HL-60 (cell line): ENCODE measurements around the gene MEG3.

Source experiments
- DNase-seq, 2 experiments: peaks; one replicate each; pipeline ENCODE4 v3.0.0-alpha.2; 2010 to 2020; ENCODE audit warnings: low read depth in 1 of 2, low spot score in 1 of 2
- H3K27ac ChIP-seq: fragments of 250-450 bp; sonication (Bioruptor Pico); replicated peaks from 2 replicates; pipeline ENCODE4 v1.5.1; 2020; ENCODE audit warnings: mild to moderate bottlenecking, moderate library complexity
- H3K27me3 ChIP-seq: fragments of 250-450 bp; sonication (Bioruptor Pico); 2 replicates; pipeline ENCODE4 v1.5.1; 2021; ENCODE audit warnings: mild to moderate bottlenecking, moderate library complexity; ENCODE audit not compliant: insufficient read depth, poor library complexity, severe bottlenecking
- H3K4me3 ChIP-seq: replicated peaks from 2 replicates; pipeline ENCODE4 v1.5.1; 2011; ENCODE audit warnings: mild to moderate bottlenecking, control low read depth, low read length; ENCODE audit not compliant: insufficient read depth
- GABPA ChIP-seq: IDR thresholded peaks from 2 replicates; pipeline ENCODE4 v1.6.1; 2012; ENCODE audit warnings: low read depth
- POLR2AphosphoS5 ChIP-seq: IDR thresholded peaks from 2 replicates; pipeline ENCODE4 v1.6.1; 2012; ENCODE audit warnings: low read depth
- REST ChIP-seq: IDR thresholded peaks from 2 replicates; pipeline ENCODE4 v1.6.1; 2012; ENCODE audit warnings: low read depth; ENCODE audit not compliant: insufficient replicate concordance
- SPI1 ChIP-seq: IDR thresholded peaks from 2 replicates; pipeline ENCODE4 v1.6.1; 2012; ENCODE audit warnings: low read depth, mild to moderate bottlenecking, borderline replicate concordance
- TF ChIP-seq, protein P1 (sequence below): IDR thresholded peaks from one replicate; pipeline ENCODE4 v1.5.1; 2011; ENCODE audit warnings: low read length, control low read depth, inconsistent platforms; ENCODE audit not compliant: insufficient read depth

MEG3 gene

DNA sequence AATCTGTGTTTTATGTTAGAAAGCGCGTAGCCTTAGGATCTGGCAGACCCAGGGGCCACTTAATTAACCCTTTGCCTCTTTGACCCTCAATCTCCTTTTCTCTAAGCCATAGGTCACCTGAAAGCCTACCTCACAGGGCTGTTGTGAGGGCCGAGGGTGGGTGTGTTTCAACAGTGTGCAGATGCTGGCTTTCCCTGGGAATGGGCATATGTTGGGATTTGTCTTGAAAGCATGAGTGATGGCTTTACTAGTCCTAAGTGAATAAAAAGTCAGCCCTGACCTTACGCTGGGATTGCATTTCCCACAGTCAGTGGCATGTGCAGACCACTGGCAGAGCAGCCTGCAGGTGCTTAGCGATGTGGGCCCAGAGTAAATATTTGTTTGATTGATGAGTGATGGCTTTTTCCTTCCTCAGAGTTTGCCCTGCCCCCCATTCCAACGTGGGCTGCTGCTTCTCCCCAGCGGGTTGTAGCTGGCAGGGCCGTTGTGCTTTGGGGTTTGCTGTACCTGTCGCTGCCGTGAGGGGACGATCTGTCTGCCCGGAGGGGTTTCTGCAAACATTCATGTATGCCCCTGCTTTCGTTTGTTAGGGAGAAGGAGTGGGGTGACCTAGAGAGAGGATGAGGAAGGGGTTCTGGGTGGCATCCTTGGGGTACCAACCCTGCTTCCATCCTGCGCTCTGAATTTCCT, 31.5 kb downstream of the MEG3 start:
- TF ChIP-seq, protein P1, sequence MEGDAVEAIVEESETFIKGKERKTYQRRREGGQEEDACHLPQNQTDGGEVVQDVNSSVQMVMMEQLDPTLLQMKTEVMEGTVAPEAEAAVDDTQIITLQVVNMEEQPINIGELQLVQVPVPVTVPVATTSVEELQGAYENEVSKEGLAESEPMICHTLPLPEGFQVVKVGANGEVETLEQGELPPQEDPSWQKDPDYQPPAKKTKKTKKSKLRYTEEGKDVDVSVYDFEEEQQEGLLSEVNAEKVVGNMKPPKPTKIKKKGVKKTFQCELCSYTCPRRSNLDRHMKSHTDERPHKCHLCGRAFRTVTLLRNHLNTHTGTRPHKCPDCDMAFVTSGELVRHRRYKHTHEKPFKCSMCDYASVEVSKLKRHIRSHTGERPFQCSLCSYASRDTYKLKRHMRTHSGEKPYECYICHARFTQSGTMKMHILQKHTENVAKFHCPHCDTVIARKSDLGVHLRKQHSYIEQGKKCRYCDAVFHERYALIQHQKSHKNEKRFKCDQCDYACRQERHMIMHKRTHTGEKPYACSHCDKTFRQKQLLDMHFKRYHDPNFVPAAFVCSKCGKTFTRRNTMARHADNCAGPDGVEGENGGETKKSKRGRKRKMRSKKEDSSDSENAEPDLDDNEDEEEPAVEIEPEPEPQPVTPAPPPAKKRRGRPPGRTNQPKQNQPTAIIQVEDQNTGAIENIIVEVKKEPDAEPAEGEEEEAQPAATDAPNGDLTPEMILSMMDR = no peak
- TF ChIP-seq GABPA (no peak), REST (no peak), SPI1 (no peak), POLR2AphosphoS5 (no peak)
- DNase-seq = no peak
- H3K27me3 ChIP-seq = no peaks in the 10 kb centered on the region
- no peak overlapping the region for H3K4me3 ChIP-seq
- H3K27ac ChIP-seq = no peak overlapping the region

- H3K27ac ChIP-seq = no peak overlapping the region
- DNase-seq = no peak
- H3K27me3 ChIP-seq = no peaks in the 10 kb centered on the region
- TF ChIP-seq SPI1 (no peak), GABPA (no peak), REST (no peak), POLR2AphosphoS5 (no peak)
- TF ChIP-seq, protein P1 = no peak
- H3K4me3 ChIP-seq = no peak overlapping the region
Observed at GRCh38 chr14:100857923-100858837, 32.3 kb downstream of the MEG3 start.

GRCh38 chr14:100858838-100859220, 32.9 kb downstream of the MEG3 start:
- no peaks in the 10 kb centered on the region for H3K27me3 ChIP-seq
- no peak overlapping the region for H3K4me3 ChIP-seq
- no peak overlapping the region for H3K27ac ChIP-seq
- DNase-seq = no peak
- TF ChIP-seq, protein P1 = no peak
- TF ChIP-seq REST (no peak), POLR2AphosphoS5 (no peak), GABPA (no peak), SPI1 (no peak)
